Thyroid gland (tissue), 4 donors: ENCODE data around the gene KRTAP12-2.

ENCODE experiments used
- POLR2A ChIP-seq, 2 donors: fragments of 450-650 bp; IDR thresholded peaks; one replicate each; pipeline ENCODE4 v1.6.1; 2017; ENCODE audit warnings: antibody characterized with exemption in 2 of 2, mild to moderate bottlenecking in 2 of 2, moderate library complexity in 1 of 2
- TF ChIP-seq, protein P1 (sequence below), 6 experiments: fragments of 200-600 bp in 3 of 6; fragments of 450-650 bp in 3 of 6; sonication (generic) in 3 of 6; IDR thresholded peaks; one replicate each; pipeline ENCODE4 v1.5.1; 2016 to 2019; ENCODE audit warnings: antibody characterized with exemption in 6 of 6, mild to moderate bottlenecking in 2 of 6, inconsistent platforms in 1 of 6, moderate library complexity in 1 of 6

DNA sequence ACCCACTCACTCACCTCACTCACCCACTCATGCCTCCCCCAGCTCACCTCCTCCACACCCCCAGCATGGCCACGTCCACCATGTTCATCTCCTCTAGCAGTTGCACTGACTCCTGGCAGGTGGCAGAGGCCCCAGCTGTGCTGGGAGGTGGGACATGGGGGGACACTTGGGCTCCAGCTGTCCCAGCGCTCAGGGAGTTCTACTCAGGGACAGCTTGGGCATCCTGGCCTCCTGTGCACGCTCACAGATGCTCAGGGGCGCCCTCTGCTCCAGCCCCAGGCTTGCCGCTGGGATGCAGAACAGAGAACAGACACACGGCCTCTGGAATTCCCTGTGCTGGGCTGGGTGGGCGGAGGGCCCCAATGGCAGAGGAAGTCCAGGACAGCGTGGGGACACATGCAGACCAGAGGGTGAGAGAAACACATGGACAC, 49.6 kb downstream of the KRTAP12-2 start:
- TF ChIP-seq POLR2A (IDR thresholded peaks at IDR 0.05), result no peak
- TF ChIP-seq, protein P1, sequence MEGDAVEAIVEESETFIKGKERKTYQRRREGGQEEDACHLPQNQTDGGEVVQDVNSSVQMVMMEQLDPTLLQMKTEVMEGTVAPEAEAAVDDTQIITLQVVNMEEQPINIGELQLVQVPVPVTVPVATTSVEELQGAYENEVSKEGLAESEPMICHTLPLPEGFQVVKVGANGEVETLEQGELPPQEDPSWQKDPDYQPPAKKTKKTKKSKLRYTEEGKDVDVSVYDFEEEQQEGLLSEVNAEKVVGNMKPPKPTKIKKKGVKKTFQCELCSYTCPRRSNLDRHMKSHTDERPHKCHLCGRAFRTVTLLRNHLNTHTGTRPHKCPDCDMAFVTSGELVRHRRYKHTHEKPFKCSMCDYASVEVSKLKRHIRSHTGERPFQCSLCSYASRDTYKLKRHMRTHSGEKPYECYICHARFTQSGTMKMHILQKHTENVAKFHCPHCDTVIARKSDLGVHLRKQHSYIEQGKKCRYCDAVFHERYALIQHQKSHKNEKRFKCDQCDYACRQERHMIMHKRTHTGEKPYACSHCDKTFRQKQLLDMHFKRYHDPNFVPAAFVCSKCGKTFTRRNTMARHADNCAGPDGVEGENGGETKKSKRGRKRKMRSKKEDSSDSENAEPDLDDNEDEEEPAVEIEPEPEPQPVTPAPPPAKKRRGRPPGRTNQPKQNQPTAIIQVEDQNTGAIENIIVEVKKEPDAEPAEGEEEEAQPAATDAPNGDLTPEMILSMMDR (IDR thresholded peaks at IDR 0.05), result no peak
